ENCODE results near the gene GALNT9.

GALNT9 gene

GRCh38 chr12:132149526-132149925, 179.9 kb downstream of the GALNT9 start:
- DNase-seq (ENCODE audit: low spot score), result peak; percentile 44

GRCh38 chr12:132148368-132149045, 180.9 kb downstream of the GALNT9 start:
- DNase-seq (ENCODE audit: low spot score), result no peak

GRCh38 chr12:132147423-132148367, 181.7 kb downstream of the GALNT9 start:
- DNase-seq (ENCODE audit: low spot score), result no peak

GRCh38 chr12:132146772-132147422, 182.5 kb downstream of the GALNT9 start:
- no peak for DNase-seq (ENCODE audit: low spot score)

Small RNA genes within 50 kb of the gene (small RNA-seq; reads per million reads assigned to genes)
- 0 reads per million in 2 experiments for gene AC138466.3
